SU-DHL-6 (cell line): ENCODE measurements around the gene SLC9A7.

Experiments
- CTCF ChIP-seq: fragments of 200-600 bp; sonication (generic); IDR thresholded peaks from one replicate; pipeline ENCODE4 v1.5.1; 2017; ENCODE audit warnings: antibody characterized with exemption, mild to moderate bottlenecking, low read length, moderate library complexity; ENCODE audit not compliant: insufficient read depth, poor library complexity, severe bottlenecking
- EZH2phosphoT487 ChIP-seq: fragments of 200-600 bp; sonication (generic), shearing (Covaris generic); conservative IDR thresholded peaks from 2 replicates; pipeline ENCODE4 v1.6.1; 2018; ENCODE audit warnings: mild to moderate bottlenecking, antibody characterized with exemption, low read length, moderate library complexity, mixed read lengths

GRCh38 chrX:46727441-46727840, 31.5 kb downstream of the SLC9A7 start:
- TF ChIP-seq CTCF (no peak), EZH2phosphoT487 (no peak)
